GM23338 (cell line): ENCODE measurements around the gene SLC2A6. TPM values are rescaled to one million over a fixed set of nuclear protein-coding genes. Genes with fewer than 3 reads are reported as not detected.
A peak's percentile ranks its signal among the peaks of the same experiment; 100 is the strongest.

Experiments
- ATAC-seq: fragments of 200-7000 bp; cut with Tn5 transposase; 3 replicates; pipeline ENCODE4 v1.9.1; 2020
- DNase-seq: peaks from one replicate; pipeline ENCODE4 v3.0.0-alpha.2; 2015; ENCODE audit warnings: low spot score
- H2AFZ ChIP-seq: fragments of 200-600 bp; sonication (generic); 2 replicates; pipeline ENCODE4 v1.8.0; 2016; ENCODE audit warnings: antibody characterized with exemption, mild to moderate bottlenecking, moderate library complexity
- H3F3A ChIP-seq: fragments of 200-600 bp; sonication (generic); replicated peaks from 2 replicates; pipeline ENCODE4 v1.8.0; 2017; ENCODE audit warnings: antibody characterized with exemption, mixed run types, low read depth
- H3K27ac ChIP-seq: fragments of 200-600 bp; sonication (generic); 2 replicates; pipeline ENCODE4 v1.6.1; 2016; ENCODE audit warnings: low read depth
- H3K27me3 ChIP-seq: fragments of 200-600 bp; sonication (generic); 2 replicates; pipeline ENCODE4 v1.8.0; 2016; ENCODE audit warnings: mild to moderate bottlenecking, mixed run types, moderate library complexity; ENCODE audit not compliant: insufficient read depth
- H3K36me3 ChIP-seq: fragments of 200-600 bp; sonication (generic); 2 replicates; pipeline ENCODE4 v1.8.0; 2016; ENCODE audit warnings: mild to moderate bottlenecking; ENCODE audit not compliant: insufficient read depth
- H3K4me1 ChIP-seq: fragments of 200-600 bp; sonication (generic); 2 replicates; pipeline ENCODE4 v1.8.0; 2016; ENCODE audit warnings: mild to moderate bottlenecking, moderate library complexity; ENCODE audit not compliant: insufficient read depth
- H3K4me2 ChIP-seq: fragments of 200-600 bp; sonication (generic); 2 replicates; pipeline ENCODE4 v1.7.1; 2017; ENCODE audit warnings: mixed run types
- H3K4me3 ChIP-seq: fragments of 200-600 bp; sonication (generic); 2 replicates; pipeline ENCODE4 v1.6.1; 2016; ENCODE audit warnings: mixed run types
- H3K79me2 ChIP-seq: fragments of 200-600 bp; sonication (generic); replicated peaks from 2 replicates; pipeline ENCODE4 v1.8.0; 2017; ENCODE audit warnings: mild to moderate bottlenecking; ENCODE audit not compliant: insufficient read depth
- H3K9me2 ChIP-seq: fragments of 200-600 bp; sonication (generic); 2 replicates; pipeline ENCODE4 v1.8.0; 2017; ENCODE audit not compliant: insufficient read depth
- H4K20me1 ChIP-seq: fragments of 200-600 bp; sonication (generic); replicated peaks from 2 replicates; pipeline ENCODE4 v1.8.0; 2017; ENCODE audit warnings: mild to moderate bottlenecking; ENCODE audit not compliant: insufficient read depth
- H3K27ac Mint-ChIP-seq: 2 replicates; pipeline ENCODE4 v1.8.0; 2020; ENCODE audit warnings: inconsistent platforms, mild to moderate bottlenecking, moderate library complexity, mixed read lengths
- H3K27me3 Mint-ChIP-seq: 3 replicates; pipeline ENCODE4 v1.8.0; 2022; ENCODE audit warnings: low read depth, mild to moderate bottlenecking, moderate library complexity, mixed read lengths, inconsistent platforms; ENCODE audit not compliant: insufficient read depth, poor library complexity
- H3K36me3 Mint-ChIP-seq: 3 replicates; pipeline ENCODE4 v1.8.0; 2021; ENCODE audit warnings: low read depth, mild to moderate bottlenecking, inconsistent platforms, moderate library complexity, mixed read lengths
- H3K4me1 Mint-ChIP-seq: 3 replicates; pipeline ENCODE4 v1.8.0; 2020; ENCODE audit warnings: mild to moderate bottlenecking, inconsistent platforms, mixed read lengths
- H3K4me3 Mint-ChIP-seq: 3 replicates; pipeline ENCODE4 v1.8.0; 2021; ENCODE audit warnings: moderate library complexity, mild to moderate bottlenecking, inconsistent platforms, mixed read lengths
- H3K9me3 Mint-ChIP-seq: 3 replicates; pipeline ENCODE4 v1.8.0; 2020; ENCODE audit warnings: moderate library complexity, mild to moderate bottlenecking, inconsistent platforms, mixed read lengths
- CREB1 ChIP-seq: fragments of 250-450 bp; sonication (Bioruptor Pico); IDR thresholded peaks from 2 replicates; pipeline ENCODE4 v1.5.0; 2020; ENCODE audit warnings: low read depth, mild to moderate bottlenecking, moderate library complexity
- CTCF ChIP-seq, 2 experiments: fragments of 200-600 bp in 1 of 2; sonication (generic) in 1 of 2; conservative IDR thresholded peaks; 2 replicates each; pipeline versions ENCODE4 v1.5.1 to v1.6.1; 2016 to 2017; ENCODE audit warnings: antibody characterized with exemption in 2 of 2, low read depth in 2 of 2, mild to moderate bottlenecking in 2 of 2, moderate library complexity in 1 of 2
- ETS1 ChIP-seq: IDR thresholded peaks from 2 replicates; pipeline ENCODE4 v1.6.1; 2016; ENCODE audit warnings: antibody characterized with exemption
- EZH2 ChIP-seq: fragments of 200-600 bp; sonication (generic); IDR thresholded peaks from one replicate; pipeline ENCODE4 v1.8.0; 2017; ENCODE audit warnings: antibody characterized with exemption, mild to moderate bottlenecking, low read depth; ENCODE audit not compliant: unreplicated experiment
- JUNB ChIP-seq: IDR thresholded peaks from one replicate; pipeline ENCODE4 v1.6.1; 2016; ENCODE audit warnings: antibody characterized with exemption; ENCODE audit not compliant: unreplicated experiment
- NANOG ChIP-seq: IDR thresholded peaks from 2 replicates; pipeline ENCODE4 v1.6.1; 2016; ENCODE audit warnings: antibody characterized with exemption, borderline replicate concordance
- POLR2AphosphoS5 ChIP-seq: IDR thresholded peaks from 2 replicates; pipeline ENCODE4 v1.6.1; 2016; ENCODE audit warnings: antibody characterized with exemption, low read depth
- REST ChIP-seq: IDR thresholded peaks from one replicate; pipeline ENCODE4 v1.6.1; 2018; ENCODE audit warnings: antibody characterized with exemption; ENCODE audit not compliant: unreplicated experiment
- STAT1 ChIP-seq: IDR thresholded peaks from one replicate; pipeline ENCODE4 v1.6.1; 2016; ENCODE audit warnings: antibody characterized with exemption; ENCODE audit not compliant: unreplicated experiment
- ZNF114 ChIP-seq: fragments of 250-450 bp; sonication (Bioruptor Pico); IDR thresholded peaks from 2 replicates; pipeline ENCODE4 v1.5.0; 2020; ENCODE audit warnings: mild to moderate bottlenecking, moderate library complexity
- ZNF331 ChIP-seq: fragments of 250-450 bp; sonication (Bioruptor Pico); IDR thresholded peaks from 2 replicates; pipeline ENCODE4 v1.5.0; 2020; ENCODE audit warnings: low read depth, mild to moderate bottlenecking, moderate library complexity
- ZNF462 ChIP-seq: fragments of 250-450 bp; sonication (Bioruptor Pico); IDR thresholded peaks from 2 replicates; pipeline ENCODE4 v1.5.0; 2020; ENCODE audit warnings: mild to moderate bottlenecking, moderate library complexity
- polyA plus RNA-seq: library from polyadenylated mRNA; unstranded; fragments of >200 nt; fragmentation: Nextera tagmentation; extraction: Ambion mirVana; gene quantifications from 2 replicates; pipeline ENCODE4 v1.2.1, GENCODE V29; 2016
- total RNA-seq: library from RNA; depleted of rRNA; stranded (reverse); fragments of >200 nt; shearing (Covaris generic); gene quantifications from 2 replicates; pipeline ENCODE4 v1.2.3, GENCODE V29; 2014

Gene SLC2A6
- total and polyA plus RNA-seq, 2 experiments from 2014 or later, result 17.5 to 39.3 TPM

GRCh38 chr9:133492061-133493021, 13.4 kb upstream of the SLC2A6 start:
- H3K9me2 ChIP-seq, result no peaks in the 10 kb centered on the region
- ATAC-seq, result no peak

More at GRCh38 chr9:133492061-133493021, 13.4 kb upstream of the SLC2A6 start:
- Mint-ChIP-seq H3K4me3 (no peak overlapping the region), H3K4me1 (no peaks in the 10 kb centered on the region), H3K36me3 (no peaks in the 10 kb centered on the region; the same call in 2 of the 3 replicates), H3K27ac (no peak overlapping the region), H3K27me3 (peaks cover 7% of the 10 kb centered on the region), H3K9me3 (no peaks in the 10 kb centered on the region)
- no peaks in the 10 kb centered on the region for H3K27me3 ChIP-seq
- no peaks in the 10 kb centered on the region for H3K36me3 ChIP-seq
- H3K4me3 ChIP-seq, result no peak overlapping the region
- no peak for DNase-seq
- H3K4me2 ChIP-seq, result no peak overlapping the region
- H4K20me1 ChIP-seq, result no peaks in the 10 kb centered on the region
- TF ChIP-seq ZNF462 (CRISPR knock-in tag), result no peak
- no peak for TF ChIP-seq ETS1
- no peak for TF ChIP-seq CTCF (conservative IDR thresholded peaks at IDR 0.05; ENCODE audit: low read depth in 2 of 2)
- no peak for TF ChIP-seq STAT1
- no peak for TF ChIP-seq POLR2AphosphoS5
- no peak for TF ChIP-seq EZH2
- no peak for TF ChIP-seq ZNF114 (CRISPR knock-in tag)
- no peak for TF ChIP-seq REST
- no peak for TF ChIP-seq NANOG
- no peak for TF ChIP-seq JUNB
- TF ChIP-seq ZNF331 (CRISPR knock-in tag), result no peak
- TF ChIP-seq CREB1 (CRISPR knock-in tag), result no peak
- H3K4me1 ChIP-seq, result no peaks in the 10 kb centered on the region
- H3F3A ChIP-seq, result no peaks in the 10 kb centered on the region; the same call in 1 of the 2 replicates
- H2AFZ ChIP-seq, result peak overlapping the region; percentile 23; the same call in 1 of the 2 replicates
- H3K79me2 ChIP-seq, result no peaks in the 10 kb centered on the region
- H3K27ac ChIP-seq, result no peak overlapping the region
